Measurements from ENCODE around the gene CUTA.

The CUTA gene

DNA sequence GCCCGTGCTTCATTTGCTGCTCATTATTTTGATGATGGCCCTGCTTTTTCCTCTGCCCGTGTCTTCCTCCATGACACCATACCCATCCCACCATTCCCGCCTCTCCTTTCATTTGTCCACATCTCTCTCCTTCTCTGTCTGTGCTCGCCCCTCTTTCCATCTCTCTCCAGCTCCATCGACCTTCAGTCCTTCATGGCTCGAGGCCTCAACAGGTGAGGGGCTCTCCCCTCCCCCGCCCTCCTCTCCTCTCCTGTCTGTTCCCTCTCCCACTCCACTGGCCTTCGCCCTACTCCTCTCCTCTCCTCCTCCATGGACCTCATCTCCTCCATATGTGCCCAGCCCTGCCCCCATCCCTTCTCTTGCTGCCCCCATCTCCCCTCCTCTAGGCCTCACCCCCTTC lies 24.4 kb upstream of the CUTA start:
- TF ChIP-seq EZH2phosphoT487 (IDR thresholded peaks at IDR 0.05; ENCODE audit: borderline replicate concordance) = no peak
- no peak for TF ChIP-seq CTCF (conservative IDR thresholded peaks at IDR 0.05; ENCODE audit: low read length)

DNA sequence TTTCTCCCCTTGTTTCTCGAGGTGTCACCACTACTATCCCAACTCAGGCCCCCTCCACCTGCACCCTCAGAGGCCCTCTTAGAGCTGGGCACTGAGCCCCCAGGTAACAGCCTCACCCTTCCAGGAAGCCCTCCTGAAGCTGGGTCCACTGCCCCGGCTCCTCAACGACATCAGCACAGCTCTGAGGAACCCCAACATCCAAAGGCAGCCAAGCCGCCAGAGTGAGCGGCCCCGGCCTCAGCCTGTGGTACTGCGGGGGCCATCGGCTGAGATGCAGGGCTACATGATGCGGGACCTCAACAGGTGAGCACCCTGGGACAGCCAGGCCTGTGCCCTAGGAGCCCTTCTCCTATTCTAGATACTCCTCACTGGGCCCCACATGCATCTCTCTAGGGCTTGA lies 23.6 kb upstream of the CUTA start:
- Histone ChIP-seq H2AFZ (ENCODE audit: low read length) (no peak overlapping the region), H3K79me2 (ENCODE audit: insufficient read depth, low read length) (no peaks in the 10 kb centered on the region), H3K4me2 (ENCODE audit: low read depth, low read length, poor library complexity, severe bottlenecking) (no peak overlapping the region), H3K27me3 (ENCODE audit: insufficient read depth, low read length, poor library complexity, severe bottlenecking) (no peaks in the 10 kb centered on the region), H3K9me3 (ENCODE audit: insufficient read depth, low read depth, low read length) (no peaks in the 10 kb centered on the region), H4K20me1 (ENCODE audit: insufficient read depth, low read length, poor library complexity, severe bottlenecking) (no peaks in the 10 kb centered on the region), H3K36me3 (ENCODE audit: insufficient read depth, low read length) (peaks cover 46% of the 10 kb centered on the region; the same call in 1 of the 2 replicates), H3F3A (ENCODE audit: low read depth) (no peaks in the 10 kb centered on the region), H3K4me1 (ENCODE audit: insufficient read depth, low read length, poor library complexity, severe bottlenecking) (no peaks in the 10 kb centered on the region), H3K9me2 (replicated peaks; ENCODE audit: low read depth, low read length) (no peaks in the 10 kb centered on the region), H3K9ac (ENCODE audit: low read depth, low read length, poor library complexity, severe bottlenecking) (no peak overlapping the region), H3K4me3 (ENCODE audit: low read length, poor library complexity, severe bottlenecking) (no peak overlapping the region)
- TF ChIP-seq EZH2phosphoT487 (IDR thresholded peaks at IDR 0.05; ENCODE audit: borderline replicate concordance) (no peak), CTCF (conservative IDR thresholded peaks at IDR 0.05; ENCODE audit: low read length) (no peak)

More for the DNA sequence above, 24.4 kb upstream of the CUTA start:
- Histone ChIP-seq H3K4me3 (ENCODE audit: low read length, poor library complexity, severe bottlenecking) (no peak overlapping the region), H3K9me3 (ENCODE audit: insufficient read depth, low read depth, low read length) (no peaks in the 10 kb centered on the region), H3K9ac (ENCODE audit: low read depth, low read length, poor library complexity, severe bottlenecking) (no peak overlapping the region), H4K20me1 (ENCODE audit: insufficient read depth, low read length, poor library complexity, severe bottlenecking) (no peaks in the 10 kb centered on the region), H2AFZ (ENCODE audit: low read length) (no peak overlapping the region), H3K79me2 (ENCODE audit: insufficient read depth, low read length) (no peaks in the 10 kb centered on the region), H3F3A (ENCODE audit: low read depth) (no peaks in the 10 kb centered on the region), H3K4me1 (ENCODE audit: insufficient read depth, low read length, poor library complexity, severe bottlenecking) (no peaks in the 10 kb centered on the region), H3K9me2 (replicated peaks; ENCODE audit: low read depth, low read length) (no peaks in the 10 kb centered on the region), H3K27me3 (ENCODE audit: insufficient read depth, low read length, poor library complexity, severe bottlenecking) (no peaks in the 10 kb centered on the region), H3K4me2 (ENCODE audit: low read depth, low read length, poor library complexity, severe bottlenecking) (no peak overlapping the region), H3K36me3 (ENCODE audit: insufficient read depth, low read length) (peaks cover 44% of the 10 kb centered on the region; the same call in 1 of the 2 replicates)

DNA sequence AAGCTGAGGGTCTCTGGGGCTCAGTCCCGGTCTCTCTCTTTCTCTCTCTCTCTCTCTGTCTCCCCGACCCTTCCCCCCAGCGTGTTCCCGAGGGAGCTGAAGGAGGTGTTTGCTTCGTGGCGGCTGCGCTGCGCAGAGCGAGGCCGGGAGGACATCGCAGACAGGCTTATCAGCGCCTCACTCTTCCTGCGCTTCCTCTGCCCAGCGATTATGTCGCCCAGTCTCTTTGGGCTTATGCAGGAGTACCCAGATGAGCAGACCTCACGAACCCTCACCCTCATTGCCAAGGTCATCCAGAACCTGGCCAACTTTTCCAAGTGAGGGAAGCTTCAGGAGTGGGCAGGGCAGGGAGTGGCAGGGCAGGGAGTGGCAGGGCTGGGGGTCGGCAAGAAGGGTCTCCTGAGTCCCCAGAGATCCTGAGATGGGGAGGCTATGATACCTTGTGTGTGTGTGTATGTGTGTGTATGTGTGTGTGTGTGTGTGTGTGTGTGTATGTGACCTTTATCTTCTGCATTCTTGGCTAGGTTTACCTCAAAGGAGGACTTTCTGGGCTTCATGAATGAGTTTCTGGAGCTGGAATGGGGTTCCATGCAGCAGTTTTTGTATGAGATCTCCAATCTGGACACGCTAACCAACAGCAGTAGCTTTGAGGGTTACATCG lies 22.9 kb upstream of the CUTA start:
- Histone ChIP-seq H3K4me3 (ENCODE audit: low read length, poor library complexity, severe bottlenecking) (no peak overlapping the region), H2AFZ (ENCODE audit: low read length) (no peak overlapping the region), H3K4me2 (ENCODE audit: low read depth, low read length, poor library complexity, severe bottlenecking) (no peak overlapping the region)

More for the DNA sequence above, 22.9 kb upstream of the CUTA start:
- H3K27me3 ChIP-seq (ENCODE audit: insufficient read depth, low read length, poor library complexity, severe bottlenecking) = no peaks in the 10 kb centered on the region
- no peaks in the 10 kb centered on the region for H4K20me1 ChIP-seq (ENCODE audit: insufficient read depth, low read length, poor library complexity, severe bottlenecking)
- TF ChIP-seq EZH2phosphoT487 (IDR thresholded peaks at IDR 0.05; ENCODE audit: borderline replicate concordance) = no peak
- H3K4me1 ChIP-seq (ENCODE audit: insufficient read depth, low read length, poor library complexity, severe bottlenecking) = no peaks in the 10 kb centered on the region
- H3F3A ChIP-seq (ENCODE audit: low read depth) = no peaks in the 10 kb centered on the region
- no peak overlapping the region for H3K9ac ChIP-seq (ENCODE audit: low read depth, low read length, poor library complexity, severe bottlenecking)
- no peaks in the 10 kb centered on the region for H3K79me2 ChIP-seq (ENCODE audit: insufficient read depth, low read length)
- H3K36me3 ChIP-seq (ENCODE audit: insufficient read depth, low read length) = peaks cover 48% of the 10 kb centered on the region; the same call in 1 of the 2 replicates
- no peaks in the 10 kb centered on the region for H3K9me3 ChIP-seq (ENCODE audit: insufficient read depth, low read depth, low read length)
- H3K9me2 ChIP-seq (replicated peaks; ENCODE audit: low read depth, low read length) = no peaks in the 10 kb centered on the region
